Measurements from ENCODE around the gene MKNK1.

The MKNK1 gene

GRCh38 chr1:46558141-46558963 lies 45.7 kb downstream of the MKNK1 start:
- DNase-seq (ENCODE audit: low read depth), result no peak

- no peak for DNase-seq (ENCODE audit: low read depth)
Observed at GRCh38 chr1:46557403-46557802, 46.7 kb downstream of the MKNK1 start.

- no peak for DNase-seq (ENCODE audit: low read depth)
Observed at GRCh38 chr1:46556822-46557221, 47.2 kb downstream of the MKNK1 start.

GRCh38 chr1:46555826-46556619 lies 48.0 kb downstream of the MKNK1 start:
- DNase-seq (ENCODE audit: low read depth), result no peak

- no peak for DNase-seq (ENCODE audit: low read depth)
Observed at GRCh38 chr1:46554597-46555381, 49.3 kb downstream of the MKNK1 start.

- DNase-seq (ENCODE audit: low read depth), result no peak
Observed at GRCh38 chr1:46554236-46554596, 49.9 kb downstream of the MKNK1 start.

- no peak for DNase-seq (ENCODE audit: low read depth)
Observed at GRCh38 chr1:46553506-46553905, 50.6 kb downstream of the MKNK1 start.

GRCh38 chr1:46552357-46553237 lies 51.5 kb downstream of the MKNK1 start:
- DNase-seq (ENCODE audit: low read depth), result no peak

GRCh38 chr1:46551597-46552095 lies 52.4 kb downstream of the MKNK1 start, which contains the start of gene KNCN:
Gene KNCN (minus strand): TSS chr1:46551647. CDS start chr1:46551215, 432 bp downstream.
- no peak for DNase-seq (ENCODE audit: low read depth)

GRCh38 chr1:46550751-46551231 lies 53.3 kb downstream of the MKNK1 start:
- DNase-seq (ENCODE audit: low read depth), result no peak

GRCh38 chr1:46549697-46550681 lies 54.1 kb downstream of the MKNK1 start:
- DNase-seq (ENCODE audit: low read depth), result peak; percentile 33

GRCh38 chr1:46547481-46548383 lies 56.3 kb downstream of the MKNK1 start:
- DNase-seq (ENCODE audit: low read depth), result no peak

GRCh38 chr1:46546210-46546609 lies 57.9 kb downstream of the MKNK1 start:
- no peak for DNase-seq (ENCODE audit: low read depth)

- DNase-seq (ENCODE audit: low read depth), result no peak
Observed at GRCh38 chr1:46545784-46546183, 58.3 kb downstream of the MKNK1 start.

GRCh38 chr1:46544561-46545240 lies 59.4 kb downstream of the MKNK1 start:
- no peak for DNase-seq (ENCODE audit: low read depth)

- DNase-seq (ENCODE audit: low read depth), result no peak
Observed at GRCh38 chr1:46543761-46544560, 60.1 kb downstream of the MKNK1 start.

- DNase-seq (ENCODE audit: low read depth), result no peak
Observed at GRCh38 chr1:46543382-46543760, 60.7 kb downstream of the MKNK1 start.

All from stimulated activated CD8-positive, alpha-beta memory T cell treated with anti-CD3 and anti-CD28 coated beads, Interleukin-12 subunit alpha, Interleukin-12 subunit beta, amount 100 ng/mL, for 1 hour (primary cell).